Body of pancreas (tissue), 4 donors: Measurements from ENCODE around the gene SRR. TPM values are rescaled to one million over a fixed set of nuclear protein-coding genes. Genes with fewer than 3 reads are reported as not detected.

ENCODE experiments used
- ATAC-seq: fragments of 150-250 bp; one replicate; pipeline ENCODE4 v1.9.1; 2016
- DNase-seq, 4 donors: peaks; one replicate each; pipeline ENCODE4 v3.0.0-alpha.2; 2019
- H3K27ac ChIP-seq, 4 donors: fragments of 200-600 bp; sonication (generic); 1 replicate in 3 of 4; 2 replicates in 1 of 4; pipeline versions ENCODE4 v1.5.1 to v1.6.1; 2016 to 2019; ENCODE audit warnings: mild to moderate bottlenecking in 1 of 4, mixed read lengths in 1 of 4, moderate library complexity in 1 of 4
- H3K27me3 ChIP-seq, 2 donors: fragments of 200-600 bp; sonication (generic); one replicate each; pipeline ENCODE4 v1.6.0; 2016; ENCODE audit warnings: mild to moderate bottlenecking in 1 of 2
- H3K36me3 ChIP-seq, 2 donors: fragments of 200-600 bp; sonication (generic); replicated peaks in 1 of 2; 2 replicates each; pipeline ENCODE4 v1.5.1; 2016; ENCODE audit warnings: low read depth in 2 of 2; ENCODE audit not compliant: insufficient read depth in 1 of 2
- H3K4me1 ChIP-seq: fragments of 200-600 bp; sonication (generic); one replicate; pipeline ENCODE4 v1.6.0; 2016
- H3K4me3 ChIP-seq, 2 donors: fragments of 200-600 bp; sonication (generic); 1 replicate in 1 of 2; 2 replicates in 1 of 2; pipeline ENCODE4 v1.5.1; 2016 to 2019
- H3K9me3 ChIP-seq, 3 donors: fragments of 200-600 bp; sonication (generic); 1 replicate in 2 of 3; 2 replicates in 1 of 3; pipeline ENCODE4 v1.5.1; 2016
- POLR2A ChIP-seq, 3 donors: fragments of 450-650 bp; IDR thresholded peaks; one replicate each; pipeline ENCODE4 v1.6.1; 2016; ENCODE audit warnings: antibody characterized with exemption in 3 of 3, mild to moderate bottlenecking in 2 of 3
- WGBS, 2 donors: methylation state at CpG; one replicate each; pipeline ENCODE4 v1.1.5; 2017; 5-methylcytosine and 5-hydroxymethylcytosine counted together
- intact Hi-C: fragments of 100-400 bp; cut with DNase I; formaldehyde crosslinking; loops from one replicate; pipeline ENCODE4 v1.15.1; 2023
- total RNA-seq, 2 donors: library from RNA; depleted of rRNA; stranded (reverse); fragments of >200 nt; gene quantifications; one replicate each; pipeline ENCODE4 v1.1.0, GENCODE V29; 2016
- TF ChIP-seq, protein P1 (sequence below), 7 experiments: fragments of 450-650 bp in 4 of 7; fragments of 200-600 bp in 3 of 7; sonication (generic) in 3 of 7; IDR thresholded peaks; one replicate each; pipeline ENCODE4 v1.5.1; 2016 to 2019; ENCODE audit warnings: antibody characterized with exemption in 7 of 7

Gene SRR
- total RNA-seq, 2 donors from 2014 or later = 4.6 to 9.3 TPM

GRCh38 chr17:2317796-2318195 lies 14.0 kb downstream of the SRR start:
- Histone ChIP-seq H3K36me3 (peaks cover 0 to 2% of the 10 kb centered on the region in 2 donors), H3K4me1 (no peaks in the 10 kb centered on the region), H3K9me3 (no peaks in the 10 kb centered on the region), H3K27ac (no peak overlapping the region), H3K4me3 (no peak overlapping the region), H3K27me3 (no peaks in the 10 kb centered on the region)
- ATAC-seq = no peak
- intact Hi-C loops = no loop called here
- no peak for DNase-seq
- 88 to 90% methylated on average over 3 of the region's 3 CpGs for WGBS, 2 donors
- TF ChIP-seq POLR2A (IDR thresholded peaks at IDR 0.05) = no peak
- TF ChIP-seq, protein P1, sequence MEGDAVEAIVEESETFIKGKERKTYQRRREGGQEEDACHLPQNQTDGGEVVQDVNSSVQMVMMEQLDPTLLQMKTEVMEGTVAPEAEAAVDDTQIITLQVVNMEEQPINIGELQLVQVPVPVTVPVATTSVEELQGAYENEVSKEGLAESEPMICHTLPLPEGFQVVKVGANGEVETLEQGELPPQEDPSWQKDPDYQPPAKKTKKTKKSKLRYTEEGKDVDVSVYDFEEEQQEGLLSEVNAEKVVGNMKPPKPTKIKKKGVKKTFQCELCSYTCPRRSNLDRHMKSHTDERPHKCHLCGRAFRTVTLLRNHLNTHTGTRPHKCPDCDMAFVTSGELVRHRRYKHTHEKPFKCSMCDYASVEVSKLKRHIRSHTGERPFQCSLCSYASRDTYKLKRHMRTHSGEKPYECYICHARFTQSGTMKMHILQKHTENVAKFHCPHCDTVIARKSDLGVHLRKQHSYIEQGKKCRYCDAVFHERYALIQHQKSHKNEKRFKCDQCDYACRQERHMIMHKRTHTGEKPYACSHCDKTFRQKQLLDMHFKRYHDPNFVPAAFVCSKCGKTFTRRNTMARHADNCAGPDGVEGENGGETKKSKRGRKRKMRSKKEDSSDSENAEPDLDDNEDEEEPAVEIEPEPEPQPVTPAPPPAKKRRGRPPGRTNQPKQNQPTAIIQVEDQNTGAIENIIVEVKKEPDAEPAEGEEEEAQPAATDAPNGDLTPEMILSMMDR (IDR thresholded peaks at IDR 0.05) = no peak

DNA sequence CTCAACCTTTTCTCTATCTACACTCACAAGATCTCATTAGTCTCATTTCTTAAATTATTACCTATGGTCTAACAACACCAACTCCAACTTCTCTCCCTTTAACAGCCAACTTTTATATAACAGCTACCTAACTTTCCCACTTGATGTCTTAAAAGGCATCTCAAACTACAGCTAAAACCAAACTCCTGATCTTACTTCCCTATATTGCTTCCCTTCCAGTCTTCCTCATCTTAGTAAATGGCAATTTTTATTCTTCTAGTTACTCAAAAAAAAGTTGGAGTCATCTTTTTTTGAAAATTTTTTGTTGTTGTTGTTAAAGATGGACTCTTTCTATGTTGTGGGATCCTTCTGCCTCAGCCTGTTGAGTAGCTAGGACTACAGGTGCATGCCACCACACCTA lies 15.3 kb downstream of the SRR start:
- Histone ChIP-seq H3K4me3 (no peak overlapping the region), H3K36me3 (peaks cover 0 to 7% of the 10 kb centered on the region in 2 donors), H3K9me3 (no peaks in the 10 kb centered on the region), H3K4me1 (no peaks in the 10 kb centered on the region), H3K27ac (no peak overlapping the region), H3K27me3 (no peaks in the 10 kb centered on the region)
- no peak for DNase-seq
- TF ChIP-seq, protein P1 (IDR thresholded peaks at IDR 0.05) = no peak
- TF ChIP-seq POLR2A (IDR thresholded peaks at IDR 0.05) = no peak
- intact Hi-C loops = no loop called here
- no peak for ATAC-seq

- no peak for DNase-seq
- Histone ChIP-seq H3K4me1 (no peaks in the 10 kb centered on the region), H3K27me3 (no peaks in the 10 kb centered on the region), H3K27ac (no peak overlapping the region), H3K4me3 (no peak overlapping the region), H3K9me3 (no peaks in the 10 kb centered on the region), H3K36me3 (peaks cover 0 to 17% of the 10 kb centered on the region in 2 donors)
- no peak for ATAC-seq
- TF ChIP-seq, protein P1 (IDR thresholded peaks at IDR 0.05) = no peak
- TF ChIP-seq POLR2A (IDR thresholded peaks at IDR 0.05) = no peak
- intact Hi-C loops = no loop called here
- whole genome bisulfite sequencing, 2 donors = 40 to 91% methylated on average over 1 of the region's 1 CpG
These were observed 17.6 kb downstream of the SRR start for GRCh38 chr17:2321399-2321798.

DNA sequence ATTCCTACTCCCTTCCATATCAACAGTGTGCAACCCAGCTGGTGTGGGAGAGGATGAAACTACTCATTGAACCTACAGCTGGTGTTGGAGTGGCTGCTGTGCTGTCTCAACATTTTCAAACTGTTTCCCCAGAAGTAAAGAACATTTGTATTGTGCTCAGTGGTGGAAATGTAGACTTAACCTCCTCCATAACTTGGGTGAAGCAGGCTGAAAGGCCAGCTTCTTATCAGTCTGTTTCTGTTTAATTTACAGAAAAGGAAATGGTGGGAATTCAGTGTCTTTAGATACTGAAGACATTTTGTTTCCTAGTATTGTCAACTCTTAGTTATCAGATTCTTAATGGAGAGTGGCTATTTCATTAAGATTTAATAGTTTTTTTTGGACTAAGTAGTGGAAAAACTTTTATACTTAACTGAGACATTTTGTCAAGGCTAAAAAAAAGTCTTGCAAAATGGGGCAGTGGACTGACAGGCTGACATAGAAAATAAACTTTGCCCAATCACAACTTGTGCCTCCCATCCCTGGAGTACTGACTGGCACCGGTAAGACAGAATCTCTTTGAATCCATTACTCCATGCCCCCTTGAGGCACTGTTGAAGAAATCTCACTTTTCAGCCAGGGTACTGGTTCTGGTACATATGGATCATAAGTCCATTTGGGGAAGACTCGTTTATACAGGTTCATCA lies 20.0 kb downstream of the SRR start:
- H3K27me3 ChIP-seq = no peaks in the 10 kb centered on the region

More for the DNA sequence above, 20.0 kb downstream of the SRR start:
- H3K36me3 ChIP-seq = peaks cover 0 to 18% of the 10 kb centered on the region in 2 donors
- intact Hi-C loops = no loop called here
- WGBS, 2 donors = 70 to 75% methylated on average over 2 of the region's 2 CpGs
- H3K4me3 ChIP-seq = no peak overlapping the region
- H3K4me1 ChIP-seq = no peaks in the 10 kb centered on the region
- DNase-seq = no peak
- no peaks in the 10 kb centered on the region for H3K9me3 ChIP-seq
- no peak for ATAC-seq
- TF ChIP-seq, protein P1 (IDR thresholded peaks at IDR 0.05) = no peak
- no peak for TF ChIP-seq POLR2A (IDR thresholded peaks at IDR 0.05)
- H3K27ac ChIP-seq = no peak overlapping the region
